Immature natural killer cell (primary cell): ENCODE results near the gene HOXB3. TPM values are rescaled to one million over a fixed set of nuclear protein-coding genes. Genes with fewer than 3 reads are reported as not detected.

Source experiments
- DNase-seq, 3 donors: peaks; one replicate each; pipeline ENCODE4 v3.0.0; 2022; ENCODE audit warnings: mixed read lengths in 1 of 3
- H3K27ac Mint-ChIP-seq, 6 donors: one replicate each; pipeline ENCODE4 v1.8.0; 2020; ENCODE audit warnings: mixed read lengths in 6 of 6, mild to moderate bottlenecking in 5 of 6, inconsistent platforms in 4 of 6, moderate library complexity in 3 of 6
- H3K27me3 Mint-ChIP-seq, 3 donors: one replicate each; pipeline ENCODE4 v1.8.0; 2020 to 2021; ENCODE audit warnings: low read depth in 3 of 3, mild to moderate bottlenecking in 3 of 3, mixed read lengths in 3 of 3, moderate library complexity in 3 of 3, inconsistent platforms in 1 of 3
- H3K36me3 Mint-ChIP-seq, 3 donors: one replicate each; pipeline ENCODE4 v1.8.0; 2020; ENCODE audit warnings: mixed read lengths in 3 of 3, inconsistent platforms in 2 of 3, mild to moderate bottlenecking in 2 of 3
- H3K4me1 Mint-ChIP-seq, 2 donors: one replicate each; pipeline ENCODE4 v1.8.0; 2020; ENCODE audit warnings: inconsistent platforms in 2 of 2, mild to moderate bottlenecking in 2 of 2, mixed read lengths in 2 of 2, moderate library complexity in 1 of 2
- H3K4me3 Mint-ChIP-seq, 5 donors: one replicate each; pipeline ENCODE4 v1.8.0; 2020; ENCODE audit warnings: mild to moderate bottlenecking in 5 of 5, mixed read lengths in 5 of 5, inconsistent platforms in 3 of 5, moderate library complexity in 3 of 5
- H3K9me3 Mint-ChIP-seq, 6 donors: one replicate each; pipeline ENCODE4 v1.8.0; 2020; ENCODE audit warnings: mild to moderate bottlenecking in 6 of 6, mixed read lengths in 6 of 6, inconsistent platforms in 4 of 6, moderate library complexity in 3 of 6
- polyA plus RNA-seq, 3 donors: library from polyadenylated mRNA; unstranded; fragments of 300-500 nt; fragmentation: Illumina TruSeq; gene quantifications; one replicate each; pipeline ENCODE4 v1.2.3, GENCODE V29; 2021

HOXB3 gene
- polyA plus RNA-seq, 3 donors from 2014 or later, result 0.26 to 0.45 TPM; not detected in 1

GRCh38 chr17:48612854-48613691 is 23.0 kb upstream of the HOXB3 start:
- Mint-ChIP-seq H3K36me3 (no peaks in the 10 kb centered on the region), H3K9me3 (no peaks in the 10 kb centered on the region), H3K4me1 (peaks cover 38 to 58% of the 10 kb centered on the region in 2 donors), H3K27ac (peak overlapping the region in 4 of 6 donors; percentile 0 to 73 (median 40)), H3K4me3 (peak overlapping the region; percentile 81 to 94 (median 91)), H3K27me3 (peaks cover 48 to 62% (median 55%) of the 10 kb centered on the region in 3 donors)
- peak in 2 of 3 donors; percentile 56 to 58 for DNase-seq

- Mint-ChIP-seq H3K9me3 (no peaks in the 10 kb centered on the region), H3K4me3 (peak overlapping the region; percentile 81 to 92 (median 86)), H3K36me3 (no peaks in the 10 kb centered on the region), H3K4me1 (peaks cover 38 to 57% of the 10 kb centered on the region in 2 donors), H3K27ac (peak overlapping the region; percentile 0 to 73 (median 49)), H3K27me3 (peaks cover 43 to 57% (median 49%) of the 10 kb centered on the region in 3 donors)
- DNase-seq, result peak in 2 of 3 donors; percentile 24 to 33
These were observed 22.4 kb upstream of the HOXB3 start for GRCh38 chr17:48612456-48612853.

GRCh38 chr17:48611681-48612455 is 21.8 kb upstream of the HOXB3 start:
- Mint-ChIP-seq H3K27me3 (peaks cover 40 to 51% (median 43%) of the 10 kb centered on the region in 3 donors), H3K4me1 (peaks cover 36 to 51% of the 10 kb centered on the region in 2 donors), H3K36me3 (no peaks in the 10 kb centered on the region), H3K27ac (peak overlapping the region in 2 of 6 donors; percentile 71 to 86), H3K4me3 (peak overlapping the region; percentile 94 to 100 (median 98)), H3K9me3 (no peaks in the 10 kb centered on the region)
- DNase-seq, result no peak

- H3K36me3 Mint-ChIP-seq, result no peaks in the 10 kb centered on the region
- DNase-seq, result no peak
- H3K27ac Mint-ChIP-seq, result peak overlapping the region in 5 of 6 donors; percentile 17 to 86 (median 73)
- peaks cover 41 to 45% (median 42%) of the 10 kb centered on the region in 3 donors for H3K27me3 Mint-ChIP-seq
- H3K9me3 Mint-ChIP-seq, result no peaks in the 10 kb centered on the region
- peak overlapping the region; percentile 94 to 100 (median 98) for H3K4me3 Mint-ChIP-seq
- H3K4me1 Mint-ChIP-seq, result peaks cover 36 to 50% of the 10 kb centered on the region in 2 donors
These were observed 21.2 kb upstream of the HOXB3 start for GRCh38 chr17:48611213-48611612.

GRCh38 chr17:48610282-48611211 is 20.5 kb upstream of the HOXB3 start, which contains the start of gene HOXB7:
Gene HOXB7 (minus strand): TSS chr17:48611017. CDS start chr17:48610918, 99 bp downstream.
- H3K27ac Mint-ChIP-seq, result peak within 1 kb of the TSS in 5 of 6 donors; percentile 17 to 86 (median 73)
- peak within 1 kb of the TSS; percentile 94 to 100 (median 98) for H3K4me3 Mint-ChIP-seq
- peak; percentile 62 to 64 (median 64) for DNase-seq
- no peaks in the 10 kb centered on the region for H3K36me3 Mint-ChIP-seq
- no peaks in the 10 kb centered on the region for H3K9me3 Mint-ChIP-seq
- peaks cover 35 to 49% of the 10 kb centered on the region in 2 donors for H3K4me1 Mint-ChIP-seq
- H3K27me3 Mint-ChIP-seq, result peaks cover 34 to 41% (median 35%) of the 10 kb centered on the region in 3 donors

GRCh38 chr17:48609759-48610281 is 19.8 kb upstream of the HOXB3 start:
- Mint-ChIP-seq H3K9me3 (no peaks in the 10 kb centered on the region), H3K27me3 (peaks cover 31 to 37% (median 33%) of the 10 kb centered on the region in 3 donors), H3K36me3 (no peaks in the 10 kb centered on the region), H3K27ac (no peak overlapping the region), H3K4me3 (peak overlapping the region; percentile 94 to 100 (median 98)), H3K4me1 (peaks cover 30 to 42% of the 10 kb centered on the region in 2 donors)
- no peak for DNase-seq

- Mint-ChIP-seq H3K27ac (peak overlapping the region in 1 of 6 donors; percentile 16), H3K36me3 (no peaks in the 10 kb centered on the region), H3K9me3 (no peaks in the 10 kb centered on the region), H3K4me3 (peak overlapping the region; percentile 37 to 98 (median 63)), H3K27me3 (peaks cover 32 to 35% (median 33%) of the 10 kb centered on the region in 3 donors), H3K4me1 (peaks cover 30 to 34% of the 10 kb centered on the region in 2 donors)
- no peak for DNase-seq
These were observed 19.0 kb upstream of the HOXB3 start for GRCh38 chr17:48609033-48609432.

GRCh38 chr17:48608494-48608834 is 18.4 kb upstream of the HOXB3 start:
- Mint-ChIP-seq H3K4me3 (peak overlapping the region in 2 of 5 donors; percentile 2 to 98), H3K9me3 (no peaks in the 10 kb centered on the region), H3K27ac (no peak overlapping the region), H3K4me1 (peaks cover 24 to 28% of the 10 kb centered on the region in 2 donors), H3K27me3 (peaks cover 29 to 33% (median 30%) of the 10 kb centered on the region in 3 donors), H3K36me3 (no peaks in the 10 kb centered on the region)
- DNase-seq, result no peak

GRCh38 chr17:48606892-48607614 is 17.0 kb upstream of the HOXB3 start:
- Mint-ChIP-seq H3K4me1 (peaks cover 19% of the 10 kb centered on the region in 2 donors), H3K4me3 (no peak overlapping the region), H3K27ac (no peak overlapping the region), H3K9me3 (no peaks in the 10 kb centered on the region), H3K27me3 (peaks cover 30 to 37% (median 30%) of the 10 kb centered on the region in 3 donors), H3K36me3 (no peaks in the 10 kb centered on the region)
- DNase-seq, result no peak

GRCh38 chr17:48605991-48606891 is 16.2 kb upstream of the HOXB3 start:
- no peaks in the 10 kb centered on the region for H3K36me3 Mint-ChIP-seq
- H3K27me3 Mint-ChIP-seq, result peaks cover 29 to 39% (median 37%) of the 10 kb centered on the region in 3 donors
- no peak for DNase-seq
- H3K4me3 Mint-ChIP-seq, result no peak overlapping the region
- peaks cover 11 to 15% of the 10 kb centered on the region in 2 donors for H3K4me1 Mint-ChIP-seq
- H3K9me3 Mint-ChIP-seq, result no peaks in the 10 kb centered on the region
- H3K27ac Mint-ChIP-seq, result no peak overlapping the region

GRCh38 chr17:48605409-48605919 is 15.4 kb upstream of the HOXB3 start:
- no peak for DNase-seq
- Mint-ChIP-seq H3K27ac (no peak overlapping the region), H3K9me3 (no peaks in the 10 kb centered on the region), H3K4me3 (no peak overlapping the region), H3K36me3 (no peaks in the 10 kb centered on the region), H3K27me3 (peaks cover 24 to 39% (median 36%) of the 10 kb centered on the region in 3 donors), H3K4me1 (peaks cover 5 to 8% of the 10 kb centered on the region in 2 donors)
